ENCODE measurements around the gene ATP9A.
"Not testable (repeated sequence)": the region's sequence is repeated elsewhere in the genome, so short reads cannot be mapped to it uniquely, and the experiment has no call there.

GRCh38 chr20:51765381-51765780, 2.8 kb downstream of the ATP9A start:
- not testable (repeated sequence) for TF ChIP-seq PBX3 (CRISPR knock-in tag; IDR thresholded peaks at IDR 0.05); ZNF132 (tag by site-specific recombination; IDR thresholded peaks at IDR 0.05; ENCODE audit: borderline replicate concordance); YY1 (tag by site-specific recombination; IDR thresholded peaks at IDR 0.05); ZNF501 (tag by site-specific recombination; IDR thresholded peaks at IDR 0.05); ZNF341 (tag by site-specific recombination; IDR thresholded peaks at IDR 0.05; ENCODE audit: low read depth); ZNF670 (tag by site-specific recombination; IDR thresholded peaks at IDR 0.05; ENCODE audit: low read depth); TCF7L2 (IDR thresholded peaks at IDR 0.05; ENCODE audit: borderline replicate concordance, low read depth, low read length); ZNF768 (tag by site-specific recombination; IDR thresholded peaks at IDR 0.05)
- TF ChIP-seq, protein P1, sequence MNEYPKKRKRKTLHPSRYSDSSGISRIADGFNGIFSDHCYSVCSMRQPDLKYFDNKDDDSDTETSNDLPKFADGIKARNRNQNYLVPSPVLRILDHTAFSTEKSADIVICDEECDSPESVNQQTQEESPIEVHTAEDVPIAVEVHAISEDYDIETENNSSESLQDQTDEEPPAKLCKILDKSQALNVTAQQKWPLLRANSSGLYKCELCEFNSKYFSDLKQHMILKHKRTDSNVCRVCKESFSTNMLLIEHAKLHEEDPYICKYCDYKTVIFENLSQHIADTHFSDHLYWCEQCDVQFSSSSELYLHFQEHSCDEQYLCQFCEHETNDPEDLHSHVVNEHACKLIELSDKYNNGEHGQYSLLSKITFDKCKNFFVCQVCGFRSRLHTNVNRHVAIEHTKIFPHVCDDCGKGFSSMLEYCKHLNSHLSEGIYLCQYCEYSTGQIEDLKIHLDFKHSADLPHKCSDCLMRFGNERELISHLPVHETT (tag by site-specific recombination; IDR thresholded peaks at IDR 0.05), result not testable (repeated sequence)
- TF ChIP-seq, protein P2, sequence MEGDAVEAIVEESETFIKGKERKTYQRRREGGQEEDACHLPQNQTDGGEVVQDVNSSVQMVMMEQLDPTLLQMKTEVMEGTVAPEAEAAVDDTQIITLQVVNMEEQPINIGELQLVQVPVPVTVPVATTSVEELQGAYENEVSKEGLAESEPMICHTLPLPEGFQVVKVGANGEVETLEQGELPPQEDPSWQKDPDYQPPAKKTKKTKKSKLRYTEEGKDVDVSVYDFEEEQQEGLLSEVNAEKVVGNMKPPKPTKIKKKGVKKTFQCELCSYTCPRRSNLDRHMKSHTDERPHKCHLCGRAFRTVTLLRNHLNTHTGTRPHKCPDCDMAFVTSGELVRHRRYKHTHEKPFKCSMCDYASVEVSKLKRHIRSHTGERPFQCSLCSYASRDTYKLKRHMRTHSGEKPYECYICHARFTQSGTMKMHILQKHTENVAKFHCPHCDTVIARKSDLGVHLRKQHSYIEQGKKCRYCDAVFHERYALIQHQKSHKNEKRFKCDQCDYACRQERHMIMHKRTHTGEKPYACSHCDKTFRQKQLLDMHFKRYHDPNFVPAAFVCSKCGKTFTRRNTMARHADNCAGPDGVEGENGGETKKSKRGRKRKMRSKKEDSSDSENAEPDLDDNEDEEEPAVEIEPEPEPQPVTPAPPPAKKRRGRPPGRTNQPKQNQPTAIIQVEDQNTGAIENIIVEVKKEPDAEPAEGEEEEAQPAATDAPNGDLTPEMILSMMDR (tag by site-specific recombination; IDR thresholded peaks at IDR 0.05), result not testable (repeated sequence)
- TF ChIP-seq, protein P3, sequence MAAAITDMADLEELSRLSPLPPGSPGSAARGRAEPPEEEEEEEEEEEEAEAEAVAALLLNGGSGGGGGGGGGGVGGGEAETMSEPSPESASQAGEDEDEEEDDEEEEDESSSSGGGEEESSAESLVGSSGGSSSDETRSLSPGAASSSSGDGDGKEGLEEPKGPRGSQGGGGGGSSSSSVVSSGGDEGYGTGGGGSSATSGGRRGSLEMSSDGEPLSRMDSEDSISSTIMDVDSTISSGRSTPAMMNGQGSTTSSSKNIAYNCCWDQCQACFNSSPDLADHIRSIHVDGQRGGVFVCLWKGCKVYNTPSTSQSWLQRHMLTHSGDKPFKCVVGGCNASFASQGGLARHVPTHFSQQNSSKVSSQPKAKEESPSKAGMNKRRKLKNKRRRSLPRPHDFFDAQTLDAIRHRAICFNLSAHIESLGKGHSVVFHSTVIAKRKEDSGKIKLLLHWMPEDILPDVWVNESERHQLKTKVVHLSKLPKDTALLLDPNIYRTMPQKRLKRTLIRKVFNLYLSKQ (tag by site-specific recombination; IDR thresholded peaks at IDR 0.05; ENCODE audit: borderline replicate concordance), result not testable (repeated sequence)

Measured in HEK293 (cell line).